ENCODE results near the gene AIPL1. TPM values are rescaled to one million over a fixed set of nuclear protein-coding genes. Genes with fewer than 3 reads are reported as not detected.

AIPL1 gene
- total RNA-seq, 1 experiment from 2014 or later = not detected

DNA sequence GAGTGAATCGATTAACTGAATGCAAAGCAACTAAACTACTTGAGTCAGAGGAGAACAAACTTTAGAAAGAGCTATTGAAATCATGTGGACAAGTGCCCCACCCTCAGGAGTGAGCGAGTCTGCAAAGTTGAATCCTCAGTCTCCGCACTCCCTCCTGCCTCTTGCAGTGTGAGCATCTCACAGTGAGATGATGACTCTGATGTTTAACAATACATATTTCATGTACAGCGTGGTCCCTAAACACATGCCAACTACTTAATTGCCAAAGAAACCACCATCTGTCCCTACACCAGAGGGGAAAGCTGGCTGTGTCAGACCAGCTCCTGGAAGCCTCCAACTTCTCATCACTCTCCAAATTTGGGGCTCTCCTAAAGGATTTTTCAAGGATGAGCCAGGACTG lies 40.5 kb upstream of the AIPL1 start:
- H3K36me3 ChIP-seq (ENCODE audit: insufficient read depth, low read length, poor library complexity, severe bottlenecking) = no peaks in the 10 kb centered on the region

DNA sequence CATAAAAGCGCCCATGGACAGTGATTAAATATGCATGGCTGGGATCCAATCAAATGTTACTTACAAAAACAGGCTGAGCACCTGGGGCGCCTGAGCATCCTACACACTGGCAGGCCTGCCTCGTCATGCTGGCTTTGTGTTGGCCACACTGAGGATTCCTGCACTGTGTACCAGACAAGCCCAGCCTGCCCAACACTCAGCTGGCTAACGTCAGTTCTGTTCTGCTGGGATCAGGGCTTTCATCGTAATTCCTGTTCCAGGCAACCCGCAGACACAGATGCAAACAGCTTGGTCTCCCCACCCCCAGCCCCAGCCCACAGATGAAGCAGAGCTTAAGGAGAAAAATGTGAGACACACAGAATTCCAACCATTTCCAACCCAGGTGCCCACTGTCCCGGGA lies 40.0 kb upstream of the AIPL1 start:
- Histone ChIP-seq H3K27ac (ENCODE audit: low read depth, low read length, poor library complexity, severe bottlenecking) (no peak overlapping the region), H3K9me3 (ENCODE audit: low read depth, low read length, poor library complexity, severe bottlenecking) (no peaks in the 10 kb centered on the region), H3K4me3 (ENCODE audit: low read depth, low read length, poor library complexity, severe bottlenecking) (no peak overlapping the region), H3K4me1 (ENCODE audit: insufficient read depth, low read length, poor library complexity, severe bottlenecking) (peaks cover 30% of the 10 kb centered on the region), H3K36me3 (ENCODE audit: insufficient read depth, low read length, poor library complexity, severe bottlenecking) (no peaks in the 10 kb centered on the region), H3K27me3 (replicated peaks; ENCODE audit: insufficient read depth, low read depth, low read length, poor library complexity) (no peaks in the 10 kb centered on the region)
- TF ChIP-seq, protein P1, sequence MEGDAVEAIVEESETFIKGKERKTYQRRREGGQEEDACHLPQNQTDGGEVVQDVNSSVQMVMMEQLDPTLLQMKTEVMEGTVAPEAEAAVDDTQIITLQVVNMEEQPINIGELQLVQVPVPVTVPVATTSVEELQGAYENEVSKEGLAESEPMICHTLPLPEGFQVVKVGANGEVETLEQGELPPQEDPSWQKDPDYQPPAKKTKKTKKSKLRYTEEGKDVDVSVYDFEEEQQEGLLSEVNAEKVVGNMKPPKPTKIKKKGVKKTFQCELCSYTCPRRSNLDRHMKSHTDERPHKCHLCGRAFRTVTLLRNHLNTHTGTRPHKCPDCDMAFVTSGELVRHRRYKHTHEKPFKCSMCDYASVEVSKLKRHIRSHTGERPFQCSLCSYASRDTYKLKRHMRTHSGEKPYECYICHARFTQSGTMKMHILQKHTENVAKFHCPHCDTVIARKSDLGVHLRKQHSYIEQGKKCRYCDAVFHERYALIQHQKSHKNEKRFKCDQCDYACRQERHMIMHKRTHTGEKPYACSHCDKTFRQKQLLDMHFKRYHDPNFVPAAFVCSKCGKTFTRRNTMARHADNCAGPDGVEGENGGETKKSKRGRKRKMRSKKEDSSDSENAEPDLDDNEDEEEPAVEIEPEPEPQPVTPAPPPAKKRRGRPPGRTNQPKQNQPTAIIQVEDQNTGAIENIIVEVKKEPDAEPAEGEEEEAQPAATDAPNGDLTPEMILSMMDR (conservative IDR thresholded peaks at IDR 0.05; ENCODE audit: low read depth, low read length) = no peak
- TF ChIP-seq EZH2 (IDR thresholded peaks at IDR 0.05; ENCODE audit: borderline replicate concordance, low read depth, low read length, poor library complexity, severe bottlenecking) = no peak
- CTCF ChIA-PET = interaction anchor here (0.5 kb wide), 1 partner anchor 738 kb away, joined by 11 read pairs; no protein-coding TSS in a partner anchor
- POLR2A ChIA-PET (ENCODE audit: low non-redundant PET) = no interaction called here
- no TSS peak for BruUV-seq (replicated peaks)
- DNase-seq (ENCODE audit: low spot score) = no peak
- intact Hi-C loops (cut with micrococcal nuclease; ENCODE audit: unreplicated experiment) = loop anchor here (10.0 kb wide), 1 partner anchor 170 kb away; the partner anchor contains the start of genes KIAA0753 and TXNDC17

More for the DNA sequence above, 40.5 kb upstream of the AIPL1 start:
- Histone ChIP-seq H3K4me3 (ENCODE audit: low read depth, low read length, poor library complexity, severe bottlenecking) (no peak overlapping the region), H3K4me1 (ENCODE audit: insufficient read depth, low read length, poor library complexity, severe bottlenecking) (peaks cover 35% of the 10 kb centered on the region), H3K27ac (ENCODE audit: low read depth, low read length, poor library complexity, severe bottlenecking) (no peak overlapping the region), H3K27me3 (replicated peaks; ENCODE audit: insufficient read depth, low read depth, low read length, poor library complexity) (no peaks in the 10 kb centered on the region), H3K9me3 (ENCODE audit: low read depth, low read length, poor library complexity, severe bottlenecking) (no peaks in the 10 kb centered on the region)
- POLR2A ChIA-PET (ENCODE audit: low non-redundant PET) = no interaction called here
- CTCF ChIA-PET = interaction anchor here (0.5 to 0.9 kb wide), 2 partner anchors 9 to 738 kb away, joined by 3 to 11 read pairs; no protein-coding TSS in a partner anchor
- intact Hi-C loops (cut with micrococcal nuclease; ENCODE audit: unreplicated experiment) = loop anchor here (10.0 kb wide), 1 partner anchor 169 kb away; the partner anchor contains the start of genes KIAA0753 and TXNDC17
- TF ChIP-seq, protein P1 (conservative IDR thresholded peaks at IDR 0.05; ENCODE audit: low read depth, low read length) = no peak
- no peak for TF ChIP-seq EZH2 (IDR thresholded peaks at IDR 0.05; ENCODE audit: borderline replicate concordance, low read depth, low read length, poor library complexity, severe bottlenecking)
- DNase-seq (ENCODE audit: low spot score) = no peak
- no TSS peak for BruUV-seq (replicated peaks)

DNA sequence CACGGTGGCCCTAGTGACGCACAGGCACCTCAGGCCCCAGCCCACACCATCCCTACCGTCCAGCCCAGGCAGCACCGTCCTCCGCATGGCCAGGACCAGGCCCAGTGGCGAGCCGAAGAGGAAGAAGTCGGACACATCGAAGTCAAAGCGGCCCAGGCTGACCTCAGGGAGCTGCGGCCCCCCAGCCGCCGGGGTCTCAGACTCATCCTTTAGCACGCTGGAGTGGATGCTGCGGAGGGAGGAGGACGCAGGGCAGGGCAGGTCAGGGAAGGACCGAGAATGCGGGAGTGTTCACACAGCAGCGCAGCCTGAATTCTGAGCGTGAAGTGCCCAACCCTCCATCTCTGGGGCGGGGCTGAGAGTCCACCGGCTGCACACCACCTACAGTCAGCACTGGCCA lies 39.5 kb upstream of the AIPL1 start:
- POLR2A ChIA-PET (ENCODE audit: low non-redundant PET) = no interaction called here
- intact Hi-C loops (cut with micrococcal nuclease; ENCODE audit: unreplicated experiment) = loop anchor here (10.0 kb wide), 1 partner anchor 170 kb away; the partner anchor contains the start of genes KIAA0753 and TXNDC17
- Histone ChIP-seq H3K4me3 (ENCODE audit: low read depth, low read length, poor library complexity, severe bottlenecking) (no peak overlapping the region), H3K27ac (ENCODE audit: low read depth, low read length, poor library complexity, severe bottlenecking) (no peak overlapping the region), H3K4me1 (ENCODE audit: insufficient read depth, low read length, poor library complexity, severe bottlenecking) (peaks cover 24% of the 10 kb centered on the region), H3K27me3 (replicated peaks; ENCODE audit: insufficient read depth, low read depth, low read length, poor library complexity) (no peaks in the 10 kb centered on the region), H3K36me3 (ENCODE audit: insufficient read depth, low read length, poor library complexity, severe bottlenecking) (no peaks in the 10 kb centered on the region), H3K9me3 (ENCODE audit: low read depth, low read length, poor library complexity, severe bottlenecking) (no peaks in the 10 kb centered on the region)
- no TSS peak for BruUV-seq (replicated peaks)
- no peak for DNase-seq (ENCODE audit: low spot score)
- CTCF ChIA-PET = no interaction called here
- TF ChIP-seq, protein P1 (conservative IDR thresholded peaks at IDR 0.05; ENCODE audit: low read depth, low read length) = no peak
- no peak for TF ChIP-seq EZH2 (IDR thresholded peaks at IDR 0.05; ENCODE audit: borderline replicate concordance, low read depth, low read length, poor library complexity, severe bottlenecking)

Data from A673 (cell line).